Measurements from ENCODE around the gene GPS1. TPM values are rescaled to one million over a fixed set of nuclear protein-coding genes. Genes with fewer than 3 reads are reported as not detected.

Gene GPS1
- total and polyA plus RNA-seq, 9 of the 15 experiments (the other 6 are each of a cell fraction or from before 2014, with no cell fraction given) = 3.1 to 167 (median 69.9) TPM

DNA sequence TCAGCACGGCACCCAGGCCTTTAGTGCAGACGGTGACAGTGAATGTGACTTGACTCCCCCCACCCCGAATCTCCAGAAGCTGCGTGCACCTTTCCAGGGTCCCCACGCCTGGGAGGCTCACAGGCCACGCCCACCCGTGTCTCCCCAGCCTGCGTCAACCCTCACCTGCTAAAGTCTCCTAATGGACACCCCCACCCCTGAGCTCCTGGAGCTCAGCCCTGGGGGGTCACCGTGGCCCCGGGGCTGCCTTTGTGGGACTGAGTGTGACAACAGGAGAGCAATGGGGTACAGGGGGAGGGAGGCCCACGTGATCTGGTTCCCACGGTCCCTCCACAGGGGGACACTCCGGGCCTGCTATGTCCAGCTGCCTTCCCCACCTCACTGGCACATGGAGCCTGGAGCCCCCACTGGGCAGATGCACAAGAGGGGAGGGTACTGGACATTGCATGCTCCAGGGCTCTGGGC is 53.8 kb downstream of the GPS1 start:
- Histone ChIP-seq H3K4me1 (replicated peaks in 1 of 2; ENCODE audit: control insufficient read depth in 2 of 2, insufficient read depth in 2 of 2, low read length in 2 of 2) (peaks cover 23 to 80% of the 10 kb centered on the region in 2 experiments), H3K36me3 (ENCODE audit: control insufficient read depth, insufficient read depth, low read length) (peaks cover 6% of the 10 kb centered on the region; the same call in 2 of the 3 replicates), H3K9me3 (replicated peaks; ENCODE audit: control insufficient read depth, insufficient read depth, low read depth, low read length) (no peaks in the 10 kb centered on the region), H3K4me3 (no peak overlapping the region), H4K20me1 (replicated peaks; ENCODE audit: control insufficient read depth, insufficient read depth, low read length) (no peaks in the 10 kb centered on the region), H3K27me3 (ENCODE audit: control insufficient read depth in 2 of 2, insufficient read depth in 2 of 2, low read length in 2 of 2) (no peaks in the 10 kb centered on the region), H2AFZ (ENCODE audit: low read depth, low read length) (no peak overlapping the region), H3K4me2 (ENCODE audit: insufficient read depth, low read length) (no peak overlapping the region), H3K27ac (ENCODE audit: extremely low read depth, low read depth, low read length) (no peak overlapping the region), H3K9ac (ENCODE audit: insufficient read depth in 1 of 2, low read depth in 2 of 2, low read length in 2 of 2) (peak overlapping the region in 1 of 2 experiments; percentile 4; a peak in 1 of 4 replicates), H3K79me2 (ENCODE audit: control insufficient read depth, insufficient read depth, low read length) (0 out of 3 replicates have a peak, but pooled peaks cover under 1% of the 10 kb centered on the region), H3K9me1 (ENCODE audit: control insufficient read depth, insufficient read depth, low read length) (no peaks in the 10 kb centered on the region)
- CTCF ChIA-PET (ENCODE audit: low intra/inter-chr PET ratio) = no interaction called here
- no peak for DNase-seq (ENCODE audit: extremely low read depth in 1 of 4, low spot score in 3 of 4)
- ATAC-seq = no peak
- BruUV-seq (replicated peaks) = no TSS peak
- 85% methylated on average over 11 of the region's 13 CpGs for WGBS (ENCODE audit: insufficient coverage, low coverage, missing lambda C conversion rate)
- FAIRE-seq = no peak
- in situ Hi-C loops (cut with MboI) (no loop called here), intact Hi-C loops (cut with micrococcal nuclease) (loop anchor here (5.0 kb wide), 1 partner anchor 37 kb away; no protein-coding TSS in a partner anchor)
- POLR2A ChIA-PET = interaction anchor here (0.6 to 0.7 kb wide), 2 partner anchors 13 to 765 kb away, joined by 3 read pairs; no protein-coding TSS in a partner anchor
- TF ChIP-seq POLR2G (IDR thresholded peaks at IDR 0.05; ENCODE audit: low read depth, low read length) = peak; percentile 29; the same call in 1 of the 2 replicates
- TF ChIP-seq, protein P1, sequence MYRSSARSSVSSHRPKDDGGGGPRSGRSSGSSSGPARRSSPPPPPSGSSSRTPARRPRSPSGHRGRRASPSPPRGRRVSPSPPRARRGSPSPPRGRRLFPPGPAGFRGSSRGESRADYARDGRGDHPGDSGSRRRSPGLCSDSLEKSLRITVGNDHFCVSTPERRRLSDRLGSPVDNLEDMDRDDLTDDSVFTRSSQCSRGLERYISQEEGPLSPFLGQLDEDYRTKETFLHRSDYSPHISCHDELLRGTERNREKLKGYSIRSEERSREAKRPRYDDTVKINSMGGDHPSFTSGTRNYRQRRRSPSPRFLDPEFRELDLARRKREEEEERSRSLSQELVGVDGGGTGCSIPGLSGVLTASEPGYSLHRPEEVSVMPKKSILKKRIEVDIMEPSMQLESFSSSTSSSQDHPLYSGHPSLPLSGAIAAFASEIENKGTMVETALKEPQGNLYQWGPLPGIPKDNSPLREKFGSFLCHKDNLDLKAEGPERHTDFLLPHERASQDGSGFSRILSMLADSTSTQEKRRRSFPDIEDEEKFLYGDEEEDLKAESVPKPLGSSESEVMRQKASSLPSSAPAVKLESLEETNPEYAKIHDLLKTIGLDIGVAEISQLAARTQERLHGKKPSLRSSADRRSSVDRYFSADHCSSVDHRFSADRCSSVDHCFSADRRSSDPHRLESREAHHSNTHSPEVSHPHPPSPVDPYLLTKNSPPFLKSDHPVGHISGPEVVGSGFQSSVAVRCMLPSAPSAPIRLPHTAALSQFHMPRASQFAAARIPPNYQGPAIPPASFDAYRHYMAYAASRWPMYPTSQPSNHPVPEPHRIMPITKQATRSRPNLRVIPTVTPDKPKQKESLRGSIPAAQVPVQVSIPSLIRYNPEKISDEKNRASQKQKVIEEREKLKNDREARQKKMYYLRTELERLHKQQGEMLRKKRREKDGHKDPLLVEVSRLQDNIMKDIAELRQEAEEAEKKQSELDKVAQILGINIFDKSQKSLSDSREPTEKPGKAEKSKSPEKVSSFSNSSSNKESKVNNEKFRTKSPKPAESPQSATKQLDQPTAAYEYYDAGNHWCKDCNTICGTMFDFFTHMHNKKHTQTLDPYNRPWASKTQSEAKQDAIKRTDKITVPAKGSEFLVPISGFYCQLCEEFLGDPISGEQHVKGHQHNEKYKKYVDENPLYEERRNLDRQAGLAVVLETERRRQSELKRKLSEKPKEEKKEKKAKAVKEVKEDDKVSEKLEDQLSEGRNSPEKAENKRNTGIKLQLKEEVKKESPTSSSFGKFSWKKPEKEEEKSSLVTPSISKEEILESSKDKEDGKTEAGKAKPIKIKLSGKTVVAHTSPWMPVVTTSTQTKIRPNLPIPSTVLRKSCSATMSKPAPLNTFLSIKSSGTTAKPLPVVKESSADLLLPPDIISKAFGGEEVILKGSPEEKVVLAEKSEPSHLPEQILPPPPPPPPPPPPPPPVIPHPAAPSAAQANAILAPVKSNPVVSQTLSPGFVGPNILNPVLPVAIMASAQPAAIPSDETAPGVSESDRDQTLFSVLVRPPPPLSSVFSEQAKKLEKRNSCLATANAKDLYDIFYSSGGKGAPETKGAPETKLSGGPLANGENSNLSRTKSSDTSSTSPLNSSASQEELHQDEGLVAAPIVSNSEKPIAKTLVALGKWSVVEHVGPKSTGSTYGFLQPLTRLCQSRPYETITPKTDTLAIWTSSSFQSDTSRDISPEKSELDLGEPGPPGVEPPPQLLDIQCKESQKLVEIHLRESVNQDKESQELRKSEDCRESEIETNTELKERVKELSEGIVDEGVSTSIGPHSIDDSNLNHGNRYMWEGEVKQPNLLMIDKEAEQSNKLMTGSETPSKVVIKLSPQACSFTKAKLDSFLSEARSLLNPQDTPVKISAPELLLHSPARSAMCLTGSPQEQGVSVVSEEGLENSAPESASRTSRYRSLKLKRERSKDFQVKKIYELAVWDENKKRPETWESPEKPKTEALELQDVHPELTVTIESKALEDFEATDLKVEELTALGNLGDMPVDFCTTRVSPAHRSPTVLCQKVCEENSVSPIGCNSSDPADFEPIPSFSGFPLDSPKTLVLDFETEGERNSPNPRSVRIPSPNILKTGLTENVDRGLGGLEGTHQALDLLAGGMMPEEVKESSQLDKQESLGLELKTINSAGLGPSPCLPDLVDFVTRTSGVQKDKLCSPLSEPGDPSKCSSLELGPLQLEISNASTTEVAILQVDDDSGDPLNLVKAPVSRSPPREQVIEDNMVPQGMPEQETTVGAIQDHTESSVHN (IDR thresholded peaks at IDR 0.05; ENCODE audit: borderline replicate concordance in 1 of 2, low read depth in 1 of 2) = no peak

Measured in K562 (cell line).